Activated T-helper 1 cell treated with anti-CD3 and anti-CD28 coated beads, Interleukin-2, amount 50 U/mL, for 16 hours (primary cell): ENCODE results near the gene AHCYL1.
"Not testable (repeated sequence)": the region's sequence is repeated elsewhere in the genome, so short reads cannot be mapped to it uniquely, and the experiment has no call there.

ENCODE experiments used
- DNase-seq, 2 donors: peaks; one replicate each; pipeline ENCODE4 v3.0.0-alpha.2; 2020; ENCODE audit warnings: low read depth in 1 of 2, low spot score in 1 of 2

AHCYL1 gene

DNA sequence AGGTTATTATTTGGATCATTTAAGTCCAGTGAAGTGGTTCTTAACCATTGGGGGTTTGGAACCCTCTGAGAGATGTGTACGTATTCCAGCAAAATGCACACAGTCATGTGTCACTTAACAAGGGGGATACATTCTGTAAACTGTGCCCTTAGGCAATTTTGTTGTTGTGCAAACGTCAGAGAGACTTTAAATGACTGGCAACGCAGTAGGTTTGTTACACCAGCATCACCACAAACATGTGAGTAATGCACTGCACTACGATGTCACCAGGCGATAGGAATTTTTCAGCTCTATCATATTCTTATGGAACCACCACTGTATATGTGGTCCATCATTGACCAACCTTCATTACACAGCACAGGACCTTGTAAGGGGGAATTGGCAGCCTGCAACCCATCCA is 11.9 kb downstream of the AHCYL1 start:
- DNase-seq, result no peak

DNA sequence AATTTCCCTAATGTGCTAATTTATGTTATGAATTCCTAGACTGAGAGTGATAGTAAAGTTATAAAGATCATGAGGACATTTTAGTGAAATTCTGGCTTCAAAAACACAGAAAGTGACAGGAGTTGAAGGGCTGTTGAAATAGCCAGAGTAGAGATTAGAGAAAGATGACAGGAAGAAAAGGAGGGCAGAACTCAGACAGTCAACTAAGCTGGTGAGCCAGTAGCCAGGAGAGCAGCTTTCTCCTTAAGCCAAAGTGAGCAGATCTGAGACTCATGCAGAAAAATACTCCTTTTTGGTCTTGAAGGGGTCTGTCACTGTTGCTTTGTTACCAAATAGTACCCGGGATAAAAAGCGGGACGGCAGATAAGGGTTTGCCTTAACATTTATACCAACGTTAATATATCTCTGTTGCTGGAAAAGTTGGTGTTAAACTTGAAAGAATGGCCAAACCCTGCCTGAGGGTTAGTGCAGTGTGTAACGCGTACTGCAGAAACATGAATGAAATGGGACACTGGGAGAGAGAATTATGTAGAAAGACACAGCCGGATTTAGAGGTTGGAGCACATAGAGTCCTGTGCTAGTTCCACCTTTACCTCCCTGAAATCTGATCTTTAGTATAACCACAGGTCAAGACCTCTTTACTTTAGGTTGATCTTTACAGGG is 12.8 kb downstream of the AHCYL1 start:
- DNase-seq, result no peak

DNA sequence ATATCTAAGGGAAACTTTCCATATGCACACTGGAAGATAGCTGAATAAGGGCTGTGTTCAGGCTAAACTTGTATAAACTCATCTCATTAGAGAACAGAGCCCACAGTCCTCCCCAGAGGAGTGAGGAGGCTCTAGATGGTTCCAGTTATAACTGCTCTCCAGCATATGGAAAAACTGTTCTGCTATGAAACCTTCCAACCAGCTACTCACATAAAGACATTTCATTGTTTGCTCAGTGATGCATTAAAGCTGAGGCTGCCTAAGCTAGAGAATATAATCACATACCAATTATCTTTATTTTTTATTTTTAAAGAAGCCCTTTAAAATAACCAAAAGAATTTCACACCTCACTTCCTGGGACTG is 13.3 kb downstream of the AHCYL1 start:
- DNase-seq, result no peak

DNA sequence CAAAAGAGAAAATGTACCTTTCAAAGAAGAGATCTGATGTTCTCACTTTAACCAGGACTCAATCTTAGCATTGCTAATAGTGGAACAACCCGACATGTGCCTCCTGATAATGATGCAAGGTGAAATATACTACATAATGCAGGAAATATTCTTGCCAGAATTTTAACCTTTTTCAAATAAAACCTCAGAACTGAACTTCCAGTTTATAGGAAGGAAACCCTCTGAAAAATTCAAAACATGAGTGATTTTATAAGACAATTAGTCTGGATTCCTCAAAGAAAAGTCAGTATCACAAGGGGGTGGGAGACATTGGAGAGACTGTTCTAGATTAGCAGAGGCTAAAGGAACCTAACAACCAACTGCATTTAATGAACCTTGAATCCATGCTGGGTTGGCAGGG is 18.1 kb downstream of the AHCYL1 start:
- DNase-seq, result no peak

DNA sequence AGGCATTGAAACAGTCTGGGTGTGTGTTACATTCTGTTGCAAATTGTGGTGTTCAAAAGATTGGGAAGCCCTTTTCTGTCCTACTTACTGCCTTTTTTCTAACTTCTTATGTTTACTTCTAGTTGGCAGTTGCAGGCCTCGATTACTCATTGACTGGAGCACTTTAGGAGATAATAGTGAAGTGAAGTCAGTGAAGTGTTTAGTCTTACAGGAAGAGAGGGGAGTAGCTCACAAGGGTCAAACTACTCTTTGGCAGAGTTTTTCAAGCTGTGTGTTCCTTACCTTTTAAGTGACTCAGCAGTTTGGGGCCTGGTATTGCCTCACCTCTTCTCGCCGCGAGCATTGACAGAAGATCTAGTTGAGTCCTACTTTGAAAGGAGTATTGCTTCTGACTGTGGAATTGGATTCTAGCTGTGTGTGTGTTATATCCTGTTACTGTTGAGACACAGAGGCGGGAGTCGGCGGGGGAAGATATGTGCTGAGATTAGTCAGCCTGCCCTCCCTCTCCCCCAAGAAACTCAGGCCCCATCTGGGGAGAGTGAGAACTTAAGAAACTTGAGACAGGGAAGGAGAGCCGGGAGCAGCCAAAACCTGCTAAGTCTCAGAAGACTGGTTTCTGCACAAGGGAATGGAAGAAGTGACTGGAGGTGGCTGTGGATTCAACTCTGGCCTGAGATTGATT is 19.3 kb downstream of the AHCYL1 start:
- no peak for DNase-seq

DNA sequence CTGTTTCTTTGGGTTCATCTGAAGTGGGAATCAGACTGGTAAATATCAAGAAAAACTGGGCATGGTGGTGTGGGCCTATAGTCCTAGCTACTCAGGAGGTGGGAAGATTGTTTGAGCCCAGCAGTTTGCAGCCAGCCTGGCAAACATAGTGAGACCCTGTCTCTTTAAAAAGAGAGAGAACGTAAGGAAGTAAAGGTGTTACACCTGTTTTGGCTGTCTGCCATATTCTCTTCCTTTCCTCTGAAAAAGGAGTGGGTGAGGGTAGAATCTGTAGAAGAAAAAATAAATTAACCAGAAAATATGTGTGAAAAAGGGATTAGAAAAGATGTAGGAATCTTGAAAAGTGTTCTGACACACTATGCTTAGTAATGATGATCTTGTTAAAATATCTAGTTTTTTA is 20.0 kb downstream of the AHCYL1 start:
- DNase-seq, result no peak

DNA sequence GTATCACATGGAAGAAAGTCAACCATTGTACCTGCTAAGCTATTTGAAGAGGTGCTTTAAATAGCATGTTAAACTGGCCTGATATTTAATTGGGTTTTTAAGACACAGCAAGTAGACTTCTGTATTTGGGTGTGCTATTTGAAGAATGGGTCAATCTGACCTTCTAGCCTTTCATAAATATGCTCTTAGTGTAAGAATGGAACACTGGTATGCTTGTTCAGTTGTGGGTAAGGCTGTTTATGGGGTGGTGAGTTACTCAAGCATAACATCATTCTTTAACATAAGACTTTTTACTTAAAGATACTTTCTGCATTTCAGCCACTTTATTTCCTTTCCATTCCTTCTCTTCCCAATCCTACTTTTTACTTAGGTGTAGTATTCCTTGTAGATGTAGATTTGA is 21.4 kb downstream of the AHCYL1 start:
- DNase-seq, result no peak

DNA sequence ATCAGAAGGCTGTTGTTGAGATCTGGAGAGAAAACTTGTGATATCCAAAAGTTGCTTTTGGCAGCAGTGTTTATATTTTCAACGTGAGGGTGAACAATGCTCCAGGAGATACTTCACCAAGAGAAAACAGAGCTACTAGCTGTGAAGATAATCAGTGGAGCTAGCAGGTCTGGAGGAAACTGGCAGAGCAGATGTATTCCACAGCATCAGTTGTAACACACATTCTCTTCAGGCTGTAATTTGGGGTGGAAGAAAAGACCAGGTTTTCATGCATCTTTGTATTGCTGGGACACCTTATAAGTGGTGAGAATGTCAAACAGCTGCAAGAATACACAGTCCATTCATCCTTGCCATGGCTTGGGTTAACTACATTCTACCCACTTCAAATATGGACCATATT is 22.0 kb downstream of the AHCYL1 start:
- DNase-seq, result no peak

DNA sequence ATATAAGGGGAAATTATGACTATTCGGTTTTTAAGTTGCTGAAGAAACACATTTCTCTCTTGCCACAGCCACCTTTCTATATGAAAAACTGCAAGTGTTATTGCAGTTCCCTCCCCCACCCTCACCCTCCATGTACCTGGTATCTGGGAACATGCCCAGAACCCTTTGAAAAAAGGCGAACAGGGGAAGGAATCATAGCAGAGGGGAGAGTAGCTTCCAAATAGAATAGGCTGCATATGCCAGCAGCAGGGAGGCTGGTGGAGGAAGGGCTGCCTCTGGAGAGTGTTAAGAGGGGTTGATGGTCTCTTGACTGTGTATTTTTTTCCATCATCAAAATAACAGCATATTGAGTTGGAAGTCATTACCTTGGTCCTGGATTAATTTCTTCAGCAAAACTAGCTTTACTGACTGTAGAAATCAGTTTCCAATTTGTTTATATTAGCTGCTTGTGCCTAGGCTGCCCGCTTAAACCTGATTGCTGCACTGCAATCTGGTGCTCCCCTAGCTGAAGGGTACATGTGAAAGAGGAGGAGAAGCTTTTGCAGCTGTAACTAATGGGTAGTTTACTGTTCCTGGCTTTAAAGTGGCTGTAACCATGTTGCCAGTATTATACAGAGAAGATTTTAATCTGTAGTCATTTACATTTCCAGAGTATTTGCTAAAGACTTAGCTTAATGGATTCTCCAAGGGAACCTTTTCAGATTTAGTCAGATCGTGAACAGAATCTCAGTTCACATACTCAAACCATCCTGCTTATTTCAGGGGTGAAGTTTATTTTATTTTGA is 22.7 kb downstream of the AHCYL1 start:
- DNase-seq, result no peak

DNA sequence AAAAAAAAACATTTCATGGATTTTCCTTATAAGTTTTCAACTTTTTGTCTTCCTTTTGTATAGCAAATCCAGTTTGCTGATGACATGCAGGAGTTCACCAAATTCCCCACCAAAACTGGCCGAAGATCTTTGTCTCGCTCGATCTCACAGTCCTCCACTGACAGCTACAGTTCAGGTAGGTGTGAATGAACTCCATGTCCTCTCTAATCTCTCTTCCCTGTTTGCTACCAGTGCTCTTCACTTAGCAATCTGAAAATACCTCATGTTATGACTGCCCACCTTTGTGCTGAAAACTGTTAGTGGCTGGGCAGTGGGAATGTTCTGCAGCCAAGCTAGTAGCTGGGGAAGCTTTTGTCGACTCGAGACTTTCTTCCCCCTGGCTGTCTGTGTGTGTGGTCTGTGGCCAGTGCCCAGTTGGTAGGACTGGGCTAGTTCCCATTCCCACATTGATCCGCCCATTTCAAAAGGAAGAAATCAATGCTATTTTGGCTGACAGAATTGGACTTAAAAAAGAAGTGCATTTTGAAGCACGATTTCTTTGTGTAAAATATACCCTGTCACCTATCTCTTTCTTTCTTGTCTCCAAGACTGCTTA is 24.5 kb downstream of the AHCYL1 start:
- DNase-seq, result no peak

DNA sequence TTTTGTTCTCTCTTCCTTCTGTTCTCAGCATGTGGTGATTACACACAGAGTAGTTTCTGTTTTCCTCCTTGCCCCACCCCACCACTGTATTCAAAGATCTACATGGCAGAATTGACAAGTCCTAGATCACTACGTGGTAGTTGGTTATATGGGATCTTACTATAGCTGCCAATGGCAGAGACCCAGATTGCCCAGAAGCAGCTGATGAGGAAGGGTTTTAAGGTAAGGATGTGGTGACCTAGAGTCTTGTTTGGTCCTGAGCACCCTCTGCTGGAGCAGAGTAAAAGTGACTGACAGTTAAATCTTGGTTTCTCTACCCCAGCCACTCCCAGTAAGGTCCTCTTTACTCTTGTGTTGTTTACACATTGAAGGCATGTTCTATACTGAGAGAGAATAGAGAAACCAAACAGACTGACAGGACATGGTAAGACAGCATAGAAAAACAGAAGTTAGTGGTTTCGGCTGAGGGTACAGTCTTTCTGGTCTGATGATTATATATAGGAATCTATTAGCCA is 27.0 kb downstream of the AHCYL1 start:
- DNase-seq, result no peak

DNA sequence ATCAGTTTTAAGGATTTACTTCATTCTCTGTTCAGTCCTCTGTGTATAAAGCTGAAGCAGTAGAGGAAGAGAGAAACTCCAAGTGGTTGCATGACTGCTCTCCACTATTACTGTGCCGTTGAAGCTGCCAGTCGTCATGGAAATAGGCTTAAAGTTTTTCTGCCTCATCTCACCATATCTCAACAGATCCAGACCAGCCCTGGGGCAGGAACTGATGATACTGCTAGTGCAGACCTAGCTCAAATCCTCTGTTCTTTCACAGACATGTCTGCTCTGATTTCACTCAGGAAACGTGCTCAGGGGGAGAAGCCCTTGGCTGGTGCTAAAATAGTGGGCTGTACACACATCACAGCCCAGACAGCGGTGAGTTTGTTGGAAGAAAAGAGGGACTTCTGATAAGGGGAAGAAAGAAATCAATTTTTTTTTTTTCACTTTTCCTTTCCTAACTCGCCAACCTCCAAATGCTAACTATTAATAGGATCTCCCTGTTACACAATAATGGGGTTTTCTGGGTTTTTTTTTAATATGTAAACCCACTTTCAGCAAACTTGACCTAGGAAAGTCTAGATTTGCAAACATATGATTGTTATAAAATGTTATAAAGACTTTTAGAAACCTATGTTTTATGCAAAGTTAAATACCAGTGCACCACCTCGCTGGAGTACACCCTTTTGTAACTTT is 27.7 kb downstream of the AHCYL1 start:
- DNase-seq, result no peak

DNA sequence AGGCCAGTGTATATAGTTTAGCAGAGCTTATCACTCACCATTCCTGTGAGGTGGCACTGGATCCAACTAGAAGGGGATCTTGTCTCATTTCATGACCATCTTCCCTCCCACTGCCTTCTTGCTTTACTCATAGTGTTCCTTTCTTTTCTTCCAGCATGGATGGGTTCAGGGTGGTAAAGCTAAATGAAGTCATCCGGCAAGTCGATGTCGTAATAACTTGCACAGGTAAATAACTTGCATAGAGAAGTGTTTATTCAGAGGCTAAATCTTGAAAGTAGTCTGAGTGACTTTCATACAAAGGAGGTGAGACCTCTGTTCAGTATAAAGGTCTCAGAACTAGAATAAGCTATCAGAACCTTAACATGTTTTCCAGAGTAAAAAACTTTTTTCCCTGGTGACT is 33.2 kb downstream of the AHCYL1 start:
- no peak for DNase-seq

DNA sequence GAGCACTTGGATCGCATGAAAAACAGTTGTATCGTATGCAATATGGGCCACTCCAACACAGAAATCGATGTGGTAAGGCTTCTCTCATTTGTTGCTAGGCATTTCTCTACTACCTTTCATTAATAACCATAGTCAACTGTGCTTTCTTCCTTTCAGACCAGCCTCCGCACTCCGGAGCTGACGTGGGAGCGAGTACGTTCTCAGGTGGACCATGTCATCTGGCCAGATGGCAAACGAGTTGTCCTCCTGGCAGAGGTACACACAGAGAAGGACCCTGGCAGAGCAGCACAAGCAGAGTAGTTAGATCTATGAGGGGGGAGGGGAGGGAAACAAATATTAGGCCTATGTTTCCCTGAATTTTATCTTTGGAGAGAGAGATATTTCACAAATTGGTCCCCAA is 33.8 kb downstream of the AHCYL1 start:
- DNase-seq, result no peak

DNA sequence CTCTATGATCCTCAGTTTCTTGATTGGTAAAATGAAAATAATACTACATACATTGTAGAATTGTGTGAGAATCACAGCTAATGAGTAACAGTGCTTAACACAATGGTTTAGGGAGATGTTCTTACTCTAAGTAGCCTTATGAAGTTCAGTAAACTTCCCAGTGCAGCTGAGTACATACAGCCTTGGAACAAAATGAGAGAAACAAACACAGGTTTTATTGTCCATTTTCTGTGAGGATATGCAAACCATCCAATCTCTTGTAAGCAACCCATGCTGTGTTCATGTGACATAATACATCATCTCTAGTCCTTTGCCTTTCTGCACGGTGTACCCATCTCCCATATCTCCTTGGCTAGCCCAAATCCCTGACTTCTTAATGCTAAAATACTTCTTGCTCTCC is 35.2 kb downstream of the AHCYL1 start:
- DNase-seq, result no peak

DNA sequence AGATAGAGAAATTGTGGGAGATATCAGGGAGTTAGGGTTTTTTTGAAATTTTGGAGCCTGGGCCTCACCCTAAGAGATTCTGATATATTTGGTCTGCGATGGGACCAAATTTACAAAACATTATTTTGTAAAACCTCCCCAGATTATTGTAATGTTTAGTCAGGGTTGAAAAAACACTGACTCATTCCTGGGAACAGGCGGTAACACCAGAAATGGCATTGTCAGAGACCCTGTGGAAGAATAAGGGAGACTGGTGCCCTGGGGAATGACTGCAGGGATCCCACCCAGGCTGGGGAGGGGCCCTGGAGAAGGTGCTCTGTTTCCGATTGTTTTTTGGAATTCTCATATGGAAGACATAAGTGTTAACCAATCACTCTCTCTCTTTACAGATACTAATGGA is 36.7 kb downstream of the AHCYL1 start:
- DNase-seq, result no peak

DNA sequence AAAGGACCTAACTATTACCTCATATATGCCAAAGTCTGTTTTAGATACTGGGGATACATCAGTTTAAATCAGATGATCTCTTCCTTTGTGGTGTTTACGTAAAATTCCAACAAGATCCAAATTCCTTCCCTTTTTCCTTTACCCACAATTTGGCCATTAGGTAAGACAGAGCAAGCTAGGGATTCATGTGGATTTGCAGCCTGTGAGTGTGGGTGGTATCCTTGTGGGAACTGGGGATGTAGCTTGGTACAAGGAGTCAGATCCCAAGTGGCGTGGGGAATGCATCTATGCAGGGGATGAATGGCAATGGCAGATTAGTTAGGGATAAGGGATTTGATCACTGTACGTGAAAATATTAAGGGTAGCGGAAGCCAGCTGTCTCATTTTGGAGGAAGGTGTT is 40.0 kb downstream of the AHCYL1 start:
- DNase-seq, result no peak

DNA sequence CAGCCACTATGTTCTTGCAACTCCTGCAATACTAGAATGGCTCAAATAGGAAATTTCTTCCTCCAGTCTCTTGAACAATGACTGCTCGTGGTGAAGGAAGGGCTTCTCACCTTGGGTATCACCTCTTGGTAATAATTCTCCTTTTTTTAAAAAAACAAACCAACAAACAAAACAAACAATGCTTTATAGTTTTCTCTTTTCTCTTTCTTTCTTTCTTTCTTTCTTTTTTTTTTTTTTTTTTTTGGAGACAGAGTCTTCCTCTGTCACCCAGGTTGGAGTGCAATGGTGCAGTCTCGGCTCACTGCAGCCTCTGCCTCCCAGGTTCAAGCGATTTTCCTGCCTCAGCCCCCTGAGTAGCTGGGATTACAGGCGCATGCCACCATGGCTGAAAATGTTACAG is 46.1 kb downstream of the AHCYL1 start:
- not testable (repeated sequence) for DNase-seq

DNA sequence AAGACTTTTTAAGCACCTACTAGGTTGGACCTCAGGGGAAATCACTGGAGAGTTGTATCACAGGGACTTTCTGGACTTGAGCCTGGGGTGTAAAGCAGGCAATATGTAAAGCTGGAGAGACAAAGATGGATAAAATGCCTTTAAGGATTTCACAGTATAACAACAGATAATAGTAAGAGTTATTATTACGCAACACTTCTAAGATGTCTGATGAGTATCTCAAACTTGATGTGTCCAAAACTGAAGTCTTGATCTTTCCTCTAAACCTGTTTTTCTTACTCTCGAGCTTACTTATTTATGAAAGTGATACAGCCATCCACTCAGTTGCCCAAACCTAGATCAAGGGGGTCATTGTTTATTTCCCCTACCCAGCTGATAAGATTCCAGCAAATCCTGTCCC is 47.8 kb downstream of the AHCYL1 start:
- no peak for DNase-seq

DNA sequence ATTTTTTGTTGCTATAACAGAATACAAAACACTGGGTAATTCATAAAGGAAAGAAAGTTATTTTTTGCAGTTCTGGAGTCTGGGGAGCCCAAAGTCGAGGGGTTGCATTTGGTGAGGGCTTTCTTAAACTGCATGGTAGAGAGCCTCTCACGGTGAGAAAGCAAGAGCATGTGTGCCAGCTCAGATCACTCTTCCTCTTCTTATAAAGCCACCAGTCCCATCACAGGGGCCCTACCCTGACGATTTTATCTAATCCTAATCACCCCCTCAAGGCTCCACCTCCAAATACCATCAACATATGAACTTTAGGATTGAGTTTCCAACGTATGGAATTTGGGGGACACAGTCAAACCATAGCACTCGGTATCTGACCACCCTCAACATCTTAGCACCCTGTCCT is 48.9 kb downstream of the AHCYL1 start:
- DNase-seq, result no peak

DNA sequence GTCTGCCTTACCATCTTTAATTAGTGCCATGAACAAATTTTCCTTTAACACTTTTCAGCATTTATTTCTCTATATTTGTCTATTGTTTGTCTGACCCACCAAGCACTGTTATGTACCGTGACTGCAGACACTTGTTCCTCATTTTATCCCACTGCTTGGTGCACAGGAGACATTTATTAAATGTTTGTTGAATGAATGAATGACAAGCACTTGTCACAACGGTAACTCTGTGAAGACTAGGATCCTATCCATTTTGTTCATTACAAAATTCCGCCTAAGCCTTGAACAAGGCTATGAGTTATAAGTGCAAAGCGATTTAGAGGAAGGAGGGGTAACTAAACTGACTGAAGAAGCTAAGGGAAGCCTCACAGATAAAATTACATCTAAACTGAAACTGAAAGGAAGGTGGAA is 49.5 kb downstream of the AHCYL1 start:
- DNase-seq, result no peak
